Raji (cell line): ENCODE measurements around the gene C19orf25.

Source experiments
- POLR2A ChIP-seq: IDR thresholded peaks from 2 replicates; pipeline ENCODE4 v1.6.1; 2011; ENCODE audit warnings: low read depth, low read length, control low read depth; ENCODE audit not compliant: insufficient read depth

C19orf25 gene

DNA sequence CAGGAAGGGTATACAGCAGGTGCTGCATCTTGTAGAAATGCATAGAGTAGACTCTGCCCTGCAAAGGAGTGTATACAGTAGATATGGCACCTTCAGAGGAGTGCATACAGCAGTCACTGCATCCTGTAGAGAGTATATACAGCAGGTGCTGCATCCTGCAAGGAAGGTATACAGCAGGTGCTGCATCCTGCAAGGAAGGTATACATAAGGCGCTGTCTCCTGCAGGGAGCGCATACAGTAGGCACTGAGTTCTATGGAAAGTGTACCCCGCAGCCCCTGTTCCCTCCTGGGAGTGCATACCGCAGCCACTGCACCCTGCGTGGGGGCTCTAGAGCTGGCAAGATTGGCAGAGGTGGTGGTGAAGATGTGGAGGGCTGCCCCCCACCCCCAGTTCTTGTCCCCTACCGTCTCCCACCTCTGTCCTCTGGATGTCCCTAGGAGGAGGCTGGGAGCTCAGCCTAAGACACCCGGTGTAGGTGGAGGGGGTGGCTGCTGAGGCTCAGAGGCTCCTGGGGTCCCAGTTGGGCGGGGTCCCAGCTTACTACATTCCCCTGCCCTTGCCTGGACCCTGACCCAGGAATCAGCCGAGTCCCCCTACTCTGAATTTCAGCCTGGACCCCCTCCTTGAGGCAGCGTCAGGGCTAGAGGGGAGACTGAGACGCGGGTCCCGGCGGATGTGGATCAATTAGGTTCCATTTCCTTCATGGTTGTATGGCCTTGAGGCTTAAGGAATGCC, 36.1 kb upstream of the C19orf25 start:
- TF ChIP-seq POLR2A, result no peak

DNA sequence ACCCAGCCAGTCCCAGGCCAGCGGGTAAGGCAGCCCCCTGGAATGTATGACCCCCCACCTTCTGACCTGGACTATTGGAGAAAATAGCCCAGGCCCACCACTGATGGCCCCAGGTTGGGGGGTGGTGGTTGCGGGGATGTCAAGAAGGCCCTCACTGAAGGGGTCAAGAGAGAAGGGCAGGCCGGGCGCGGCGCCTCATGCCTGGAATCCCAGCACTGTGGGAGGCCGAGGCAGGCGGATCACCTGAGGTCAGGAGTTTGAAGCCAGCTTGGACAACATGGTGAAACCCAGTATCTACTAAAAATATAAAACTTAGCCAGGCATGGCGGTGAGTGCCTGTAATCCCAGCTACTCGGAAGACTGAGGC, 35.3 kb upstream of the C19orf25 start:
- no peak for TF ChIP-seq POLR2A

- no peak for TF ChIP-seq POLR2A
Observed at GRCh38 chr19:1513499-1514294, 34.7 kb upstream of the C19orf25 start.

DNA sequence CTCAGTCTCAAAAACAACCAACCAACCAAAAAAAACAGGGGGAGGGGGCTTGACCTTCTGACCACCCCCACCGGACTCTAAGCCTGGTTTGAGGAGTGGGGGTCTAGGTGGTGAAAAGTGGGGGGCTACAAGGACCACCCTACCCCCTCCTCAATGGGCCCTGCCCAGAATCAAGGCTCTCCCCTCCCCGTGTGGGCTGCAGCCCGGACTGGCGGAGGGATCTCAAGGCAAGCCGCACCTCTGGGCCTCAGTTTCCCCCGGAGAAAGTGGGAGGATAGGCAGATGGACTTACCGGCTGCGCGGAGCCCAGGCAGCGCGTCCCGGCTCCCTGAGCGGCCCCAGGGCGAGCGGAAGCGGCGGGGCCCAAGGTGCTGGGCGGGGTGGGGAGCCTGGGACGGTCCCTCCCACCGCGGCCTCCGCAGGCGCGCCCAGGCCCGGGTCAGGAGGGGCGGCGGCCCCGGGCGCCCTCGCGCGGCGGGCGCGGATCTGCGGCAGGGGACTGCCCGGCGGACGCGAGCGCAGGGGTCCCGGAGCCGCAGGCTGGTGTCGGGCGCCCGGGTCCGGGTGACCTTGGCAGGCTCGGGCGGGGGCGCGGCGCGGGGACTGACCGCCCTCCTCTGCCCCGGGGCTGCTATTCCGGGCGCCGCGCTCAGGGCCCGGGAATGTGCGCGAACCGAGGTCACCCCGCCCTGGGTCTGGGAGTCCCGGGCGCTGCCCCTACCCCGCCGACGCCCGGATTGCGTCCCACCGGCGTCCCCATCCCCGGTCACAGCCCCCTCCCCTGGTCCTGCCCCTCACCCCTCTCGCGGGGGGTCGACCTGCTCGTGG, 33.9 kb upstream of the C19orf25 start, which contains the start of gene ADAMTSL5:
TSS of gene ADAMTSL5 (minus strand) at position 349 of the 828 bp plus-strand sequence. CDS start 2,076 bp downstream, outside the sequence.
- no peak for TF ChIP-seq POLR2A

- TF ChIP-seq POLR2A, result no peak
Observed at GRCh38 chr19:1511318-1512317, 32.6 kb upstream of the C19orf25 start.

GRCh38 chr19:1510807-1511206, 31.8 kb upstream of the C19orf25 start:
- no peak for TF ChIP-seq POLR2A

DNA sequence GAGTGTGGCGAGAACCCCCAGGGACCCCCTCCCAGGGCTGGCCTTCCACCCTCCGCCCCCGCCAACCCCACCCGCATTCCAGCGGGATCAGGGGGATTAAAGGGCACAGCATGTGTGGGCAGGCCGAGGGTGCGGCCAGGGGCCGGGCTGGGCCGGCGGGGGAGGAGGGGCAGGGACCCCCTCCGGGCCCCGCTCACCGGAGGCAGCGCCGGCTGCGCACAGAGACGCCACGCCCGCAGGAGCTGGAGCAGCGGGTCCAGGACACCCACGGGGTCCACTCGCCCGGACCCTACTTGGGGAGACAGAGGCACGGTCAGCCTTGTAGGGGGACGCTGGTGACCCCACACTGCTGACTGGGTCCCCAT, 31.4 kb upstream of the C19orf25 start:
- TF ChIP-seq POLR2A, result no peak

DNA sequence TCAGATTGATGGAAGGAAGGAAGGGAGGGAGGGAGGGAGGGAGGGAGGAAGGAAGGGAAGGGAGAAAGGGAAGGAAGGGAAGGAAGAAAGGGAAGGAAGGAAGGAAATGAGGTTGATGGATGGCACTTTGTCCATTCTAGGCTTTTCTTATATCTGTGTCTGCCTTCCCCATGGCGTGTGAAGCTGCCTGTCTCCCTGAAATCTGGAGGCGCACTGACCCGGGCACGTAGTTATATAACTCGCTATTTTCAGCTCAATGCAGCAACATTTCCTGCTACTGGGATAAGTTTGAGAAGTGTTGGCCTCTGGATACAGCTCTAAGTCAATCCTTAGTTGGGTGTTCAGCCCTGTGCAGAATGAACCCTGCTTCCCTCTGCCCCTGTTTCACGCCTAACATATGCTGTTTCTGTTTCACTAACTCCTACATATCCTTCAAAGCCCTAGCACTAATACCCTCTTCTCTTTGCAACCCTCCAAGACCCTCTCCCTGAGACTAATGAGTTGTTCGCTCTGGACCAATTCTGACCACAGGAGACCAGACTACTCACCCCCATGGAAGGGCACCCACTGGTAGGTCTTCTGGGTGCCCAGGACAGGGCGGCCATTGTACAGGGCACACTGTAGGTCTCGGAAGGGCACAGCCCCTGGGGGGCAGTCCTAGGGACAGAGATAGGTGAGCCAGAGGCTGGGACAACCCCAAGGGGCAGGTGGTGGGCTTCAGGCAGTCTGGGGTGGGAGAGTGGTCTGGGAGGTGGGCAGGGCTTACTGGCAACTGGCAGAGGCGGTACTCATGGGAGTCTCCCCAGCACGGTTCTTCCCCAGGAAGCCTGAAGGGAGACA, 30.8 kb upstream of the C19orf25 start:
- TF ChIP-seq POLR2A, result no peak

DNA sequence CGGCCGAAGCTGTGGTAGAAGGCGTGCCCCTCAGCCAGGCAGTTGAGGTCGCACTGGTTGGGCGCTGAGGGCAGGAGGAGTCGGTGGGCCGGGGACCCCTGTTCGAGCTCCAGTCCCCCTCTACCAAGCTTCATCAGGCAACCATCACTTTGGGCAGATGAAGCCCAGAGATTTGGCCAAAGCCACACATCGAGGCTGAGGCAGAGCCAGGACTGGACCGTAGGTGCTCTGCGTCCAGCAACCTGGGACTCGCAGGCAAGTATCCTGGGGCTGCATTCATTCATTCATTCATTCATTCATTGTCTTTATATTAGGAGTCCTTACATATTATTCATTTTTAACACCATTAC, 29.5 kb upstream of the C19orf25 start:
- no peak for TF ChIP-seq POLR2A

DNA sequence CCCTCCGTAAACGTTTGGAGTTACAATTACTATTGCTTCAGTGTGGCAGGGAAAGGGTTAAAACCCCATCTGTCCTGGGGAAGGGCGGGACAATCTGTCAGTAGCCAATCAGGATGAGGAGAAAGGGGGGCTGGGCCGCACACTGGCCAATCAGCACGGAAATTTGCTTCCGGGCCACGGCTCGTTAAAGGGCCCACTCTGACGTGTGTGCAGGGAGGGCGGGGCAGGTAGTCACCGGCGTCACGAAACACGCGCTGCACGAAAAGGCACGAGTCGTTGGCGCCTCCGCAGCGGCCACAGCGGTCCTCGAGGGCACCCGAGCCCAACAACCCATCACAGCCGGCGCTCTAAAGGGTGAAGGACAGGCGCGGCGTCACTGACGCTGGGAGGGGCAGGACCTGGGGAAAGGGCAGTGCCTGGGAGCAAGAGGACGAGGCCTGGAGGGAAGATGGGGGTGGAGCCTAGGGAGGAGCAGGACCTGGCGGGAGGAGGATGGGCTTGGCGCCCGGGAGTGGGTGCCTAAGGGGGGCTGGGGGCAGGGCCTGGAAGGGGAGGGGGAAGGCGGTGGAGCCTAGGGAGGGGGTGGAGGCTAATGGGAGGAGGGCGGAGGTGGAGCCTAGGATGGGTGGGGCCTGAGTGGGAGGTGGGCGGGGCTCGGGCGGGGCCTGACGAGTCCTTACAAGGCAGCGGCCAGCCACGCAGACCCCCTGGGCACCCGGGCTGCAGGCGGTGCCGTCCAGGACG, 28.9 kb upstream of the C19orf25 start:
- no peak for TF ChIP-seq POLR2A

DNA sequence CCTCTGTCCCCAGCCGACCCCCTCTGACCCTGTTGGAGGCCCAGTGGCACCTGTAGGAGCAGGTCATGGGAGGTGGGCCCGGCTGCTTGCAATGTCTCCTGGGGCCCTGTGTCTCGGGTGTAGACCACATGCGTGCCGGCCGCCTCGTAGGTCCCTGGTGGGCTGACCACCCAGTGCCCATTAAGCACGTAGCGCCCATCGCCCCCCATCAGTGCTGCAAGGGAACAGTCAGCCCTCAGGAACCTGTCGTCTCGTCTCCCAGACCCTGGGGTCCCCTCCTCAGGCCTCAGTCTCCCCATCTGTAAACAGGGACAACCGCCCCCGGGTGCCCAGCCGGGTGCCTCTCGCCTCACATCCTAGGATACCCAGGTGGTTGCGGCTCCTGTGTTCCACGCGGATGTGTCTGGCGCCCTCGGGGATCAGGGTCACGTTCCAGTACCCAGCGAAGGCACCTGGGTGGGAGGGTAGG, 28.2 kb upstream of the C19orf25 start:
- TF ChIP-seq POLR2A, result no peak

DNA sequence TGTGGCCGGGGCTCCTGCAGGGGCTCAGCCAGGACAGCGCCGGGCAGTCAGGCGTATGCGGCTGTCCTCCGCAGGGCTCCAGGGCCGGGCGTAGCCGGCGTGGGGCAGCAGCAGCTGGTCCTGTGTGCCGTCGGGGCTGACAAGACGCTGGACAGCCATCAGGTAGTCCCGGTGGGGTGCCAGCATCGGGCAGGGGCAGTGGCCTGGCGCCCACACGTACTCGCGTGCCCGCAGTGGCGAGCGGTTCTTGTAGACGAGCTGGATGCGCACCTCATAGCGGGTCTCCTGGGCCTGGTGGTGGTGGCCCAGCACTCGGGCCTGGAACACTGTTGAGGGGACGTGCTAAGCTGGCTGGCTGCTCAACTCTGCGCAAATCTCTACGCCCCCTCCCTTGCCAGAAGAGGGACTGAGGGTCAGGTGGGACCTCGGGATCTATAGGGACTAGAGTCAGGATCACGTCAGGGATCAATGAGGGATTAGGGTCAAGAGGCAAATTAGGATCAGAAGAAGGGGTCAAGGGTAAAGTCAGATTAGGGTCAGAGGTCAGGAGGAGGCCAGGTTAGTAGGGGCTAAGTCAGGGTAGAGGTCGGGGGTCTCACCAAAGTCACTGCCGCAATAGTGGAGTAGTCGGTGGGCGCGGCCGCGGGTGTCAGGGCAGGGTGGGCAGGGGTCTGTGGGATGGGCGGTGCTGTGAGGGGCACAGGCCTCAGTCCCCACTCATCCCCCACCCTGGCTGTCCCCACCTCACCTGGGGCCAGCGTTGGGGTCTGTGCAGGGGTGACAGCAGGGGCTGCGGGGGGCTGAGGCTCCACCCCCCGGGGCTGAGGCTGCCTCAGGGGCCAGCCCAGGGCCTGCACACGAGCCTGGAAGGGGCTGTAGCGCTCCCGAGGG, 27.2 kb upstream of the C19orf25 start:
- TF ChIP-seq POLR2A, result no peak

DNA sequence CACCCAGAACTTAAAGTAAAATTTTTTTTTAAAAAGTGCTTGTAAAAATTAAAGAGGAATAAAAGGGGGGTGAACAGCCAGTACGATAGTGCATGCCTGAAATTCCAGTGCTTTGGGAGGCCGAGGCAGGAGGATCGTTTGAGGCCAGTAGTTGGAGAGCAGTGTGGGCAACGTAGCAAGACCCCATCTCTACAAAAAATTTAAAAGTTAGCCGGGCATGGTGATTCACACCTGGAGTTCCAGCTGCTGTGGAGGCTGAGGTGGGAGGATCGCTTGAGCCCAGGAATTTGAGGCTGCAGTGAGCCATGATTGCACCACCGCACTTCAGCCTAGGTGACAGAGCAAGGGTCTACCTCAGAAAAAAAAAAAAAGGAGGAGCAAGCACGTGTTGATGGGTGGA, 26.0 kb upstream of the C19orf25 start:
- no peak for TF ChIP-seq POLR2A
